Activated T-cell treated with anti-CD3 and anti-CD28 coated beads, Interleukin-2, amount 50 U/mL, for 48 hours (primary cell): ENCODE measurements around the gene CRLF1.

ENCODE experiments used
- DNase-seq, 2 experiments: peaks; one replicate each; pipeline ENCODE4 v3.0.0-alpha.2; 2020

CRLF1 gene

DNA sequence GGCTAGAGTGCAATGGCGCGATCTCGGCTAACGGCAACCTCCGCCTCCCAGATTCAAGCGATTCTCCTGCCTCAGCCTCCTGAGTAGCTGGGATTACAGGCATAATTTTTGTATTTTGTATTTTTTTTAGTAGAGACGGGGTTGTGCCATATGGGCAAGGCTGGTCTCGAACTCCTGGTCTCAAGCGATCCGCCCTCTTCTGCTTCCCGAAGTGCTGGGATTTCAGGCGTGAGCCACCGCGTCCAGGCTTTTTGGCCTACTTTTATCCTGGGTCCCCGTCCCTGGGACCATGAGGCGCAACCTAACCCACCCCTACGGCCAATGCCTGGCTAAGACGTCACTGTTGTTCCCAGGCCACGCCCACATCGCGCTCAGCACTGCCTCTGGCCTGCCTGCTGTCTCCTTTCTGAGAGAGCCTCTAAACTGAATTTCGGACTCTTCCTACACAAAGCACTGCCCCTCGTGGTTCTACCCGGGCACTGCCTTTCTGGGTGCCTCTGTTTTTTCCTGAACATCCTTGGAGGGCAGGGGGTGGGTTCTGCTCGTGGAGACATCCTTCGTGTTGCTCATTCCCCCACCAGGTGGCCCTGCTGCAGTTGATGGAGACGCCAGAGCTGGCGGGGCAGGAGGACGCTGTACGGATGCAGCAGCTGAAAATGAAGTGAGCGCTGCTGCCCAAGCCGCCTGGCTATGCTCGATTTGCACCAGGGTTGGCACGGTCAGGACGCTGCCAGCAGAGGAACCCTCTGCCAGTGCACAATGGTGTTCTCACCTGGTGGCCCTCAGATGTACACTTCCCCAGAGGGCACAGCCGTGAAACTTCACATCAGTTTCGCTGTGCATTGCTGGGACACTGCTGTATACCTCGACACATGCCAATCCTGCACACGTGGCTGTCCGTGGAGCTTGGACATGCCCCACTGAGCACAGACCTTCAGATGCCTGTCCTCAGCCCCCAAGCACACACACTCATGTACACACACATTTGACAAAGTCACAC is 16.0 kb downstream of the CRLF1 start:
- no peak for DNase-seq

DNA sequence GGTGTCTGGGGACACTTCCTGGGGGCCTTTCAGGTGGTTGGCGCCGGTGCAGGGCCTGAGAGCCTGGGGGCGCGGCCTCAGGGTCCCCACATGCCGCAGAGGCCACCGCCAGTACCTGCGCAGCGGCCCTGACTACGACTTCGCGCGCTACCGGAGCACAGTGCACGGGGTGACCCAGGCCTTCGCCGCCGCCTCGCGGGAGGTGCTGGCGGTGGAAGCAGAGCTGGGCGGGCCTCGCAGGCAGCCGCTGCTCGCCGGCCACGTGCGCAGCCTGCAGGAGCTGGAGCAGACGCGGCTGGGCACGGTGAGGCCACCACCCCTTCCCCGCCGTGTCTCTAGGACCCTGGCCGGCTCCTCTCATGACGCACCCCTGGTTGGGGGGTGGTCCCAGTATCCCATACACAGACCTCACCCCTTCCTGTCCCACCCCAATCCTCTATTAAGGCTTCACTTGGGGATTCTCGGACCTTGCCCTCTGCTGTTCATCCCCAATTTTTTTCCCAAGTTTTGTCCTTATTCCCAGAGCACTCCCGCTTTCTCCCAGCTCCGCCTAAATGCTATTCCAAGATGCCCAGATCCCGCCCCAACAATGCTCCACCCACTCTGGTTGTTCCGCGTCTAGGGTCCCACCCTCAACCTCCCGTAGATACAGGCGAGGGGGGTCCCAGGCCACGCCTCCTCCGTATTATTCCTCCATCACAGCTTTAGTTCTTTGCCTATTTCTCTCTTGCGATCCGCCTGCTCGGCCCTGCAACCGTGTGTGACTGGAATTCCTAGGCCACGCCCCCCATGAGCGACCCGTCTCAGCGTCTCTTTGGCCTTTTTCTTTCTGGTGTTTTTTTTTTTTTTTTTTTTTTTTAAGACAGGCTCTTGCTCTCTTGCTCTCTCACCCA is 17.0 kb downstream of the CRLF1 start:
- no peak for DNase-seq

DNA sequence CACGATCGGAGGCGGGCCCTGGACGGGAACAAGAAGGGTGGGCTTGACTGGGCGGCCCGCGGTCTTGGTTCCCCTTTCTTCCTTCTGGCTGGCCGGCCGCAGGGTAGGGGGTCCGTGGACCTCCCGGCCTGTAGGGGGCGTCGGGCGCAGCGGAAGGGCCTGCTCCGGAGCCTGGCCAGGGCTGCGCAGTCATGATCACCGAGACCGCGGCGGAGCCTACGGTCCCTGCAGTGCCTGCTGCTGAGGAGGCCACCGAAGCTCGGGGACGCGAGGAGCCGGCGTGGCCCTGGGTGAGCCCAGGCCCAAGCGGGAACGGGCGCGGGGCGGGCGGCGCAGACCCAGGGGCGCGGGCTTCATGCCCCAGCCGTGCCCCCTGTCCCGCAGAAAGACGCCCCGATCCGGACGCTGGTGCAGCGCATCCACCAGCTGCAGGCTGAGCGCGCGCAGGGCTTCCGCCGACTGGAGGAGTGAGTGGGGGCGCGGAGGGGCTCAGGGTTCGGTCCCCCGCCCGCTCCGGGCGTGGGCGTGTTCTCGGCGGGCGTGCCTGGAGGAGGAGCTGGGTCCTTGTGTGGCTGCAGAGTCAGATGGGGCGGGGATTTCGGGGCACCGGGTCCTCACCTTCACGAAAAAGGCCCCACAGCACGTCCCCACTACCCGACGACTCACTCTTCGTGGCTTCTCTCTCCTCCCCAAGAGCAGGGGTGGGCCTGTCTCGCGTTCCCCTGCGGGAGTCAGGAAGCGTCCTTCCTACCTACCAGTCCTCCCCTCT is 17.8 kb downstream of the CRLF1 start, which contains the start of gene REX1BD:
Gene REX1BD (plus strand): TSS at position 188 of the 769 bp plus-strand sequence. CDS start 4 bp downstream, at position 192.
- DNase-seq = peak; percentile 88 to 91

DNA sequence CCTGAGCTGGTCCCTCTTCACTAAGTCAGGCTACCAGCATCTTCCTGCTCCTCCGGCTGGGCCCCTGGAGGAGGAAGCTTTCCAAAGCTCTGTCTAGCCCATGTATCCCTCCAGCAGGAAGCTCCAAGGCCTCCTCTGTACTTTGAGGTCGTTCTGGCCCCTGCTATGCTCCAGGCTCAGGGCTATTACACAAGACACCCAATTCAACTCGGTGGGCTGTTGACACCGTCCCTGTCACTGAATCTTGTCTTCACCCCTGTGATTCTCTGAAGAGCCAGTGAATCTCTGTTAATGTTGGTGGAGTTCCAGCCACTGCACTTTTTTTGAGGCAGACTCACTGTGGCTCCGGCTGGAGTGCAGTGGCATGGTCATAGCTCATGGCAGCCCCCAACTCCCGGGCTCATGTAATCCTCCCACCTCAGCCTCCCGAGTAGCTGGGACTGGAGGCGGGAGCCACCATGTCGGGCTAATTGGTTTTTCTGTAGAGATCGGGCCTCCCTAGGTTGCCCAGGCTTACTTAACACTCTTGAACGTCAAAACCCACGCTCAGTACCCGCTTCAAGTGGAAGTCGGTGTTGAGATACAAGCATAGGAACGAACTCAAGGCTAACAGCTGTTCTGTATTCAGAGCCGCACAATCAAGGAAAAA is 18.5 kb downstream of the CRLF1 start:
- DNase-seq = no peak

DNA sequence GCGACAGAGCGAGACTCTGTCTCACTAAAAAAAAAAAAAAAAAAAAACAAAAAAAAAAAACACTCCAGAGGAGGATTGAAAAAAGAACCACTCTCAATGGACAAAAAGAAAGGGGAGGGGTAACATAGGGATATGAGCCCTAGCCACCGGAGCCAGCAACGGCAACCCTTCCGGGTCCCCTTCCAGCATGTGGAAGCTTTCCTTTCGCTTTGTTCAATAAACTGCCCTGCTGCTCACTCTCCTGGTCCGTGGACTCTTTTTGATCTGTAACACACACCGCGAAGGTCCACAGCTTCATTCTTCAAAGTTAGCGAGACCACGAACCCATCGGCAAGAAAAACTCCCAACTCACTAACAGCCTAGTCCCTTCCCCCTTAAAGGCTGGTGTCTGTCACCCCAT is 19.0 kb downstream of the CRLF1 start:
- DNase-seq = no peak

DNA sequence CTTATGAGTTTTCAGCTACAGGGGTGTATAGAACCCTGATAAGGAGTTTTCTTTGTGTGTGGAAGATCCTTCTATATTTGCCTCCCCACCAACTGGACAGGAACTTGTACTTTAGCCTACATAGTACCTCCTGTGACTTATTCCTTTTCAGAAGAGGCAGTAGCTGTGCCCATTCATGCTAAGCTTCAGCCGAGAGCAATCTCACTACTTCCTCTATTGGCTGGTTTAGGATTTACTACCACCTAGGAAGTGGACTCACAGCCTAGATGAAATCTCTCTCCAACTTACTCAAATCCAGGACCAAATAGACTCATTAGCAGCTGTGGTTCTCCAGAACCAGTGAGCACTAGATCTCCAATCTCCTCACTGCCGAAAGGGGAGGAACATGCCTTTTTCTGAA is 20.3 kb downstream of the CRLF1 start:
- no peak for DNase-seq

DNA sequence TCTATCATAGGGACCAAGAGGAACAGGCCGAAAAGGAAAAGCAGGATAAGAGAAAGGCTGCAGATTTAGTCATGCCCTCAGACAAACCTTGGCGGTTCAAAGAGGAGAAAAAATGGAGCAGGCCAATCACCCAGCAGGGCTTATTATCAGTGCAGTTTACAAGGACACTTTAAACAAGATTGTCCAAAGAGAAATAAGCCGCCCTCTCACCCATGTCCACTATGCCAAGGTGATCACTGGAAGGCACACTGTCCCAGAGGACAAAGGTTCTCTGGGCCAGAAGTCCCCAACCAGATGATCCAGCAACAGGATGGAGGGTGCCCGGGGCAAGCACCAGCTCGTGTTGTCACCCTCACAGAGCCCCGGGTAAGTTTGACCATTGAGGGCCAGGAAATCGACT is 26.3 kb downstream of the CRLF1 start:
- no peak for DNase-seq

DNA sequence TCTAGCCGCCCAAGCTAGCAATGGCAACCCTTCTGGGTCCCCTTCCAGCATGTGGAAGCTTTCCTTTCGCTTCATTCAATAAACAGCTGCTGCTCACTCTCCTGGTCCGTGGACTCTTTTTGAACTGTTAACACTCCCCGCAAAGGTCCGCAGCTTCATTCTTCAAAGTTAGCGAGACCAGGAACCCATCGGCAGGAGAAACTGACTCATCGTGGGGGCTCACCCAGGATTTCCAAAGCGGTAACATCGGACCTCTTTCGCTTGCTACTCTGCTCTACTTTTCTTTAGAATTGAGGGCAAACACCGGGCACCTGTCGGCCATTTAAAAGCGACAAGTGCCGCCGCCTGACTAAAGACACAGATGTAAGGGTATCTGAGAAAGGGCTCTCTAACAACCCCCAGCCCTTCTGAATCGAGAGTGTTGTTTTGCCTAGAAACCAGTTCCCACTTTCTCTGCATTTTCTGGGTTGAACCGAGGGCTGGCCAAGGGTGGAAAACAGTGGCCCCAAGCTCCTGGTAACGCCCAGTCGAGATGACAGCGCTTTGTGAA is 29.2 kb downstream of the CRLF1 start:
- no peak for DNase-seq

DNA sequence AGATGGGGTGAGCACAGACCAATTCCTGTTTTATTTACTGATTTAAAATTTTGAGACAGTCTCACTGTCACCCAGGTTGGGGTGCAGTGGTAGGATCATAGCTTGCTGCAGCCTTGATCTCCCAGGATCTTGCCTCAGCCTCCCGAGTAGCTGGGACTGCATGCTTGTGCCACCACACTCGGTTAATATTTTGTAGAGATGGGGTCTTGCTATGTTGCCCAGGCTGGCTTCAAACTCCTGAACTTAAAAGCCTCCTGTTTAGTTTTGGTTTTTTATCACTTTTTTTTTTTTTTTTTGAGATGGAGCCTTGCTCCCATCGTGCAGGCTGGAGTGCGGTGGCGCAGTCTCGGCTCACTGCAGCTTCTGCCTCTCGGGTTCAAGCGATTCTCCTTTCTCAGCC is 30.2 kb downstream of the CRLF1 start:
- DNase-seq = no peak

DNA sequence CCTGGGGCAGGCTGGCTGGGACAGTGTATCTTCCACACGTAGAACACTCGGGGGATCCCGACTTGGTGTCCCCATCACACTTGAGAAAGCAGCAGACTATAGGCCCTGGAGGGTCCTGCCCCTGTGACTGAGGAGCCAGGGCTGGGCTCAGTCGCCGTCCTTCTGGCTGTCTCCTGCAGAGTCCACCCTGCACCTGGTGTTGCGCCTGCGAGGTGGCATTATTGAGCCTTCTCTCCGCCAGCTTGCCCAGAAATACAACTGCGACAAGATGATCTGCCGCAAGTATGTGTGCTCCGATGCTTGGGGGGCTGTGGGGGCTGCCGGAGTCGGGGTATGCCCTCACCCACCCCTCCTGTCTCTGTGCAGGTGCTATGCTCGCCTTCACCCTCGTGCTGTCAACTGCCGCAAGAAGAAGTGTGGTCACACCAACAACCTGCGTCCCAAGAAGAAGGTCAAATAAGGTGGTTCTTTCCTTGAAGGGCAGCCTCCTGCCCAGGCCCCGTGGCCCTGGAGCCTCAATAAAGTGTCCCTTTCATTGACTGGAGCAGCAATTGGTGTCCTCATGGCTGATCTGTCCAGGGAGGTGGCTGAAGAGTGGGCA is 31.8 kb downstream of the CRLF1 start:
- no peak for DNase-seq

DNA sequence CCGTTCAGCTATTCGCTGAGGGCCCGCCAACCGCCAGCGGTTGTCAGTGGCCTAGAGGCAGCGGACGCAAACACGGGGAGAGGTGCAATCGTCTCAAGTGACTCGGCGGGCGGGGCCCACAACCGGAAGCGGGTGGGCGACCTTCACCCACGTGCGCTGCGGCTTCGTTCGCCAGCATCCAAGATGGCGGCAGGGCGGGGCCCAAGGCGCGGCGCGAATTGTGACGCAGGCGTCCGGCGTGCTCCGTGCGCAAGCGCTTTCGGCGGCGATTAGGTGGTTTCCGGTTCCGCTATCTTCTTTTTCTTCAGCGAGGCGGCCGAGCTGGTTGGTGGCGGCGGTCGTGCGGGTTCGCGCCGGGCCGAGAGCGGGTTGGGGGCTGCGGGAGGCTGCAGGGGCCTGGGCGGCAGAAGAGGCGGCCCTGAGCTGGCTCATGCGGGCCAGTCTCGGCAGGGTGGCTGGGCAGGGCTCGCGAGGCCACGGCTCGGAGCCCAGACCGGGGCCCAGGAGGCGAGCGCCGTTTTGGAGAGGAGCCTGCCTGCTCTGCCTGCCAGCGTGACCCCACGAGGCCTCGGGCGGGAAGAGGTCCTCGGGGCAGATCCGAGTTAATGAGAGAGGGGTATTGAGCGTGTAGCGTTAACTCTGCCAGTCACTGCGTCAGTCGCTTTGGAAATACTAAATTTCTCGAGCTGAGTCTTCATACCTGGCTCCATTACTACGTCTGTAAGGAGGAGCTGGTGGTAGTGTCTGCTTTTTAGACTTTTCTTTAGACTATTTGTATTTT is 34.8 kb downstream of the CRLF1 start, which contains the start of gene UBA52:
Gene UBA52 (plus strand): TSS at position 294 of the 781 bp plus-strand sequence. CDS start 1,444 bp downstream, outside the sequence.
- peak; percentile 99 to 100 for DNase-seq

DNA sequence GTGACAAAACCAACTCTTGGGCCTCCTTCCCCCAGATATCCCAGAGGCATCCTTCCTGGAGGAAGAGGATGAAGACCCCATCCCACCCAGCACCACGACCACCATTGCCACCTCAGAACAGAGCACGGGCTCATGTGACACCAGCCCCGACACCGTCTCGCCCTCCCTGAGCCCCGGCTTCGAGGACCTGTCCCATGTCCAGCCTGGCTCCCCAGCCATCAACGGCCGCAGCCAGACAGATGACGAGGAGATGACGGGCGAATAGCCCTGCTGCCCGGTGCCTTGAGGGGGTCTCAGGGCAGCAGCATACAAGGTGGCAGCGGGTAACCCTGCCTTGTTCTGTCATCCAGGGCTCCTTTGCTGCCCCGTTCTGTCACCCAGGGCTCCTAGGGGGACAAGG is 38.2 kb downstream of the CRLF1 start:
- DNase-seq = no peak

DNA sequence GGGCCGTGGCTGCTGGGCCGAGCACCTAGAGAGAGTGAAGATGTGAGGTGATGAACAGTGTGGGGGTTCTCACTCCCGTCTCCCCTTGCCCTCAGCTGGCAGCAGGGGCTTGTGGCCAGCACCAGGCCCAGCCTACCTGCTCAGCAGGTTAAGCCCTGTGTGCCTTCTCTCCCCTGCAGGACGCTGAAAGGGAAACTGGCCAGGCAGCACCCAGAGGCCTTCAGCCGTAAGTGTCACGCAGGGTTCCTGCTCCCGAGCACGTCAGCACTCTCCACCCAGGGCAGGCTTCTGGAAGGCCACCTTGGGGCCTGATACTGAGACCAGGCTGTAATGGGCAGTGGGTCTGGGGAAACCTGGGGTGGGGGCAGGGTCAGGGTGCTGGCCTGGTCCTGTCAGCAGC is 39.6 kb downstream of the CRLF1 start:
- DNase-seq = no peak

DNA sequence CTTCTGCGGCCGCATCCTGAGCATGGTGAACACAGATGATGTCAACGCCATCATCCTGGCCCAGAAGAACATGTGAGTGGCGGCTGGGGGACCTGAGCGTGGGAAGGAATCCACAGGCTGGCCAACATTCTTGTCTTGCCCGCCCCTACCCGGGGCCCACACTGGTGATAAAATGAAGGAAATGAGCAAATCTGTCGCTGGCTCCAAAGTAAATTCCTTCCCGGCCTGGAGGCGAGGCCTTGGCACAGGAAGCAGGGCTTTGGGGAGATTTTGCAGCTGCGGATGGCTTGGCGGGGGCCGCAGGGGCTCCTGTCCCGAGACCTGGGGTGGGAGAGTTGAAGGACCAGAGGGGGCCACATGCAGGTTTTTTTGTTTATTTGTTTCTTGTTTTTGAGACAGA is 44.5 kb downstream of the CRLF1 start:
- DNase-seq = no peak

DNA sequence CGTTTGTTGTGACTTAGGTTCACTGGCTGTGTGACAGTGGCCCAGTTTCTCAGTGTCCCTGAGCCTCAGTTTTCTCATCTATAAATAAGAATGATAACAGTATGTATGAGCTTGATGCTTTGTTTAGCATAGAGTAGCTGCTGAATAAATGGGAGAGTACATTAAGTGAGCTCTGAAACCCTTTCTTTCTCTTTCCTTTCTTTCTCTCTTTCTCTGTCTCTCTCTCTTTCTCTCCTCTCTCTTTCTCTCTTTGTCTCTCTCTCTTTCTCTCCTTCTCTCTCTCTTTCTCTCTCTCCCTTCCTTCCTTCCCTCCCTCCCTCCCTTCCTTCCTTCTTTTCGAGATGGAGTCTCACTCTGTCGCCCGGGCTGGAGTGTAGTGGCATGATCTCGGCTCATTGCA is 46.9 kb downstream of the CRLF1 start:
- no peak for DNase-seq

DNA sequence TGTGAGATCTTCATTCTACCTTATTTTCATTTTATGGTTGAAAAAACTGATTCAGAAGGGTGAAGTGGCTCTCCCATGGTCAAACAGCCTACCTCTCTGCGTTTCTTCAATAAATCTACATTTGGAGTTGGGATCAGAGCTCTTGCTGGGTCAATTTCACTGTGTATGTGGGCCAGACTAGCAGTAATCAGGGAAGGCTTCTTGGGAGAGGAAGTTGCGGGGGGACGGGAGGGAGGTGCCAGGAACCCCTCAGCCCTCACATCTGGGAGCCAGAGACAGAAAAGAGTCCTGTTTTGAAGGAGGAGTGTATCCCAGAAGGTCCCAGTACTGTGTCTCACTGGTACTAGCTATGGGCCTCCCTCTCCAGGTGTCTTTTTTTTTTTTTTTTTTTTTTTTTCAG is 48.0 kb downstream of the CRLF1 start:
- DNase-seq = no peak

DNA sequence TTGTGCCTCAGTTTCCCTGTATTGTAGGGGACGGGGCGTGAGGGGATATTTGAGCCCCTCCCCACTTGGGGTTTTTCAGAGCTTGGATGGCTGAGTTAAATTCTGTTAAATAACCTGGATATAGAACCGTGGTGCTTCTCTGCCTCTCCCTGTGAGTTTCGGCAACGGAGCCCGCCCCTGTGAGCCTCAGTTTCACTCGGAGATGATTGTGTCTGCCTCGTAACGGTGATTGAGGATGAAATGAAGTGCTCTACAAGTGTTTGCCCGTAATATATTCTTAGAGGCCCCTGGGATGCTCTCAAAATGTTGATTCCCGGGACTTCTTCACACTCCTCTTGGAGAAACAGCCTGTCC is 48.4 kb downstream of the CRLF1 start:
- peak in 1 of 2 experiments; percentile 35 for DNase-seq

DNA sequence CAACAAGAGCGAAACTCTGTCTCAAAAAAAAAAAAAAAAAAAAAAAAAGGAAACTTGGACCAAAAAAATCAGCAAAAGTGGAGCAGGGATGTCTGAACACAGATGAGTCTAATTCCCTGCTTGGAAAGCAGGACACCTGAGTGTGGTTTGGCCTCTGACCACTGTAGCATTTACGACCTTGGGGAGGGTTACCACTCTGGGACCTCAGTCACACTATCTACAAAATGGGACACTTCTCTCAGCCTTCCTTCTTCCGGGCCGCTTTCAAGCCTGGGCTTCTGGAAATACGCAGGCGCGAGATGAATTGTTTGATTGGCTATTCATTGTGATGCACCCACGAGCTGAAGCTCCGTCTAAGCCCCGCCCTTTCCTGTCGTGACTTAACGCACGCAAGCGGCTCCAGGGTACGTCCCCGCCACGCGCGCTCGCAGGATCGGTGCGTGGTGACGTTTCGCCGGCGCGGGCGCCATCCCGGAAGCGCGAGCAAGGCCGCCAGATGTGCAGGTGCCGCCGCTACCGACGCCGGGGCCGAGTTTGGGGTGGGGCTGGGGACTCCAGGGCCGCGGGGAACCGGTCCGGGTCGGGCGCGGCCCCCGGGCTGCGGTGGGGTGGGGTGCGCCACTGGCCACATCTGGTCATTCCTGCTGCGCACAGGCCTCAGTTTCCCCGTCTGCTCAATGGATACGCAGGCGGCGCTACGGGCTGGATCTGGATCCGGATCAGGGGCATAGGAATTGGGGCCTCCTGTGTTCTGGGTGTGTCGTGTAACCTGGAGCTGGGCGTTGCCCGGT is 49.0 kb downstream of the CRLF1 start, which contains the start of gene KXD1:
Gene KXD1 (plus strand): TSS at position 460 of the 791 bp plus-strand sequence. CDS start 4,187 bp downstream, outside the sequence.
- peak; percentile 97 to 98 for DNase-seq

DNA sequence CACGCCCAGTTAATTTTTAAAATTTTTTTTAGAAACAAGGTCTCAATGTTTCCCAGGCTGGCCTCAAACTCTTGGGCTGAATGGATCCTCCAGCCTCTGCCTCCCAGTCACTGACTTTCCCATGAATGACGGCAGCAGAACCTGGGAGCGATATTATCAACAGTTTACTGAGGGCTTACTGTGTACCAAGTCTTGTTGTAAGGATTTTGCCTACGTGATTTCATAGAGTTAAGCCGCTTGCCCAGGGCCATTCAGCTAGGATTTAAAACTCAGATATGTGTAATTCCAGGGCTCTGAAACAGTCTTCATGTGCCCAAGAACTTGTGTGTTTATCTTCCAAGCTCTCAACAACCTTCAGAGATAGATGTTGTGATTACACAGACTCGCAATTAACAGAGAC is 55.0 kb downstream of the CRLF1 start:
- no peak for DNase-seq
